Endodermal cell (in vitro differentiated cells): ENCODE measurements around the gene VTI1A. TPM values are rescaled to one million over a fixed set of nuclear protein-coding genes. Genes with fewer than 3 reads are reported as not detected.

Experiments used
- DNase-seq: peaks from one replicate; pipeline ENCODE4 v3.0.0-alpha.2; 2017
- H3K27ac ChIP-seq: 2 replicates; pipeline ENCODE4 v1.5.1; 2013; ENCODE audit warnings: mild to moderate bottlenecking, low read depth, low read length, moderate library complexity
- H3K27me3 ChIP-seq: 2 replicates; pipeline ENCODE4 v1.6.1; 2013; ENCODE audit warnings: mild to moderate bottlenecking, low read length, moderate library complexity; ENCODE audit not compliant: insufficient read depth, control insufficient read depth, poor library complexity, severe bottlenecking
- H3K36me3 ChIP-seq: 2 replicates; pipeline ENCODE4 v1.7.0; 2013; ENCODE audit warnings: mild to moderate bottlenecking, low read length, moderate library complexity; ENCODE audit not compliant: control insufficient read depth, insufficient read depth
- H3K4me1 ChIP-seq: one replicate; pipeline ENCODE4 v1.7.0; 2013; ENCODE audit warnings: low read length; ENCODE audit not compliant: control insufficient read depth, insufficient read depth
- H3K4me3 ChIP-seq: 2 replicates; pipeline ENCODE4 v1.5.1; 2013; ENCODE audit warnings: mild to moderate bottlenecking, low read length, moderate library complexity
- H3K9ac ChIP-seq: 2 replicates; pipeline ENCODE4 v1.6.1; 2013; ENCODE audit warnings: mild to moderate bottlenecking, low read length, moderate library complexity; ENCODE audit not compliant: poor library complexity, severe bottlenecking; ENCODE audit errors: extremely low read depth
- H3K9me3 ChIP-seq: 2 replicates; pipeline ENCODE4 v1.6.1; 2013; ENCODE audit warnings: mild to moderate bottlenecking, low read length, moderate library complexity; ENCODE audit not compliant: control insufficient read depth
- H3K27ac Mint-ChIP-seq: 2 replicates; pipeline ENCODE4 v1.8.0; 2020; ENCODE audit warnings: mixed read lengths
- H3K27me3 Mint-ChIP-seq: 2 replicates; pipeline ENCODE4 v1.8.0; 2021; ENCODE audit warnings: mild to moderate bottlenecking, mixed read lengths; ENCODE audit not compliant: insufficient read depth
- H3K36me3 Mint-ChIP-seq: 2 replicates; pipeline ENCODE4 v1.8.0; 2020; ENCODE audit warnings: low read depth, mixed read lengths
- H3K4me1 Mint-ChIP-seq: 2 replicates; pipeline ENCODE4 v1.8.0; 2020; ENCODE audit warnings: mixed read lengths
- H3K4me3 Mint-ChIP-seq: 2 replicates; pipeline ENCODE4 v1.8.0; 2020; ENCODE audit warnings: mild to moderate bottlenecking, moderate library complexity, mixed read lengths
- H3K9me3 Mint-ChIP-seq: 2 replicates; pipeline ENCODE4 v1.8.0; 2020; ENCODE audit warnings: mild to moderate bottlenecking, mixed read lengths
- whole genome bisulfite sequencing, 2 experiments: methylation state at CpG; one replicate each; pipeline versions ENCODE4 v1.1.5 to v1.1.7; 2013; ENCODE audit warnings: missing lambda C conversion rate in 2 of 2, mixed read lengths in 1 of 2; ENCODE audit not compliant: insufficient coverage in 1 of 2, insufficient read length in 1 of 2; 5-methylcytosine and 5-hydroxymethylcytosine counted together
- total RNA-seq, 2 donors: library from RNA; stranded (reverse); fragmentation: NEBNext Ultra II Directional in 1 of 2; extraction: Animal tissue kit (Norgen Biotek cat#: 25700) in 1 of 2; gene quantifications; 2 replicates in 1 of 2; 3 replicates in 1 of 2; pipeline ENCODE4 v1.2.1, GENCODE V29; 2021
- TF ChIP-seq, protein P1 (sequence below): fragments of 200-600 bp; sonication (generic); conservative IDR thresholded peaks from 2 replicates; pipeline ENCODE4 v1.5.0; 2021; ENCODE audit warnings: antibody characterized with exemption, mild to moderate bottlenecking

The VTI1A gene
- total RNA-seq, 2 donors from 2014 or later, result 27.0 to 29.9 TPM

GRCh38 chr10:112454910-112455779, 8.1 kb downstream of the VTI1A start:
- Mint-ChIP-seq H3K27ac (no peak overlapping the region), H3K4me3 (no peak overlapping the region), H3K4me1 (no peaks in the 10 kb centered on the region), H3K9me3 (peaks cover 20% of the 10 kb centered on the region), H3K36me3 (peaks cover 17% of the 10 kb centered on the region), H3K27me3 (no peaks in the 10 kb centered on the region)
- Histone ChIP-seq H3K9me3 (peaks cover 9% of the 10 kb centered on the region), H3K9ac (no peak overlapping the region), H3K27ac (no peak overlapping the region), H3K27me3 (no peaks in the 10 kb centered on the region), H3K4me1 (no peaks in the 10 kb centered on the region), H3K36me3 (peaks cover 6% of the 10 kb centered on the region), H3K4me3 (no peak overlapping the region)
- no peak for DNase-seq
- WGBS, 2 experiments, result 94 to 100% methylated on average over 1 of the region's 3 CpGs
- TF ChIP-seq, protein P1, sequence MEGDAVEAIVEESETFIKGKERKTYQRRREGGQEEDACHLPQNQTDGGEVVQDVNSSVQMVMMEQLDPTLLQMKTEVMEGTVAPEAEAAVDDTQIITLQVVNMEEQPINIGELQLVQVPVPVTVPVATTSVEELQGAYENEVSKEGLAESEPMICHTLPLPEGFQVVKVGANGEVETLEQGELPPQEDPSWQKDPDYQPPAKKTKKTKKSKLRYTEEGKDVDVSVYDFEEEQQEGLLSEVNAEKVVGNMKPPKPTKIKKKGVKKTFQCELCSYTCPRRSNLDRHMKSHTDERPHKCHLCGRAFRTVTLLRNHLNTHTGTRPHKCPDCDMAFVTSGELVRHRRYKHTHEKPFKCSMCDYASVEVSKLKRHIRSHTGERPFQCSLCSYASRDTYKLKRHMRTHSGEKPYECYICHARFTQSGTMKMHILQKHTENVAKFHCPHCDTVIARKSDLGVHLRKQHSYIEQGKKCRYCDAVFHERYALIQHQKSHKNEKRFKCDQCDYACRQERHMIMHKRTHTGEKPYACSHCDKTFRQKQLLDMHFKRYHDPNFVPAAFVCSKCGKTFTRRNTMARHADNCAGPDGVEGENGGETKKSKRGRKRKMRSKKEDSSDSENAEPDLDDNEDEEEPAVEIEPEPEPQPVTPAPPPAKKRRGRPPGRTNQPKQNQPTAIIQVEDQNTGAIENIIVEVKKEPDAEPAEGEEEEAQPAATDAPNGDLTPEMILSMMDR, result no peak

DNA sequence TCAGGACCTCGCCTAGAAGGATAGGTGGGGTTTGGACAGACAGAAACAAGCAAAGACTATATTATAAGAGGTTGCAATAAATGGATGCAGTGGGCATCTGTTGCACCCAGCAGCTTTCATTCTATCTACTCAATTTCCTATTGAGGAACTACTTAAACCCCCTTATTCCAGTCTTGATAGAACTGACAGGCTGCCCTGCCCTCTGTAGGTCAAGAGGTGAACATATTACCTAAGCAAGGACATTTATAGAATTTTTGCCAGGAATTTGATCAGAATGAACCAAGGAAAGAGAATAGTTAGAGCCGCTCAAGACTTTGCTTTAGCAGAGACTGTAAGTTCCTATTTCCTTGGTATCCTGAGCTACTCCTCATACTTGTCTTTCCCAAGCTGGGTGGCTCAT, 9.5 kb downstream of the VTI1A start:
- no peaks in the 10 kb centered on the region for H3K4me1 Mint-ChIP-seq
- WGBS, 2 experiments, result 90 to 95% methylated on average over 2 of the region's 2 CpGs
- H3K27me3 Mint-ChIP-seq, result no peaks in the 10 kb centered on the region
- TF ChIP-seq, protein P1, result peak; percentile 67
- no peak overlapping the region for H3K27ac ChIP-seq
- no peak overlapping the region for H3K4me3 Mint-ChIP-seq
- peaks cover 17% of the 10 kb centered on the region for H3K36me3 Mint-ChIP-seq
- peak; percentile 52 for DNase-seq
- H3K9ac ChIP-seq, result no peak overlapping the region
- H3K4me3 ChIP-seq, result no peak overlapping the region
- H3K27me3 ChIP-seq, result no peaks in the 10 kb centered on the region
- peaks cover 9% of the 10 kb centered on the region for H3K9me3 ChIP-seq
- peaks cover 20% of the 10 kb centered on the region for H3K9me3 Mint-ChIP-seq
- no peaks in the 10 kb centered on the region for H3K4me1 ChIP-seq
- H3K36me3 ChIP-seq, result peaks cover 9% of the 10 kb centered on the region
- no peak overlapping the region for H3K27ac Mint-ChIP-seq

DNA sequence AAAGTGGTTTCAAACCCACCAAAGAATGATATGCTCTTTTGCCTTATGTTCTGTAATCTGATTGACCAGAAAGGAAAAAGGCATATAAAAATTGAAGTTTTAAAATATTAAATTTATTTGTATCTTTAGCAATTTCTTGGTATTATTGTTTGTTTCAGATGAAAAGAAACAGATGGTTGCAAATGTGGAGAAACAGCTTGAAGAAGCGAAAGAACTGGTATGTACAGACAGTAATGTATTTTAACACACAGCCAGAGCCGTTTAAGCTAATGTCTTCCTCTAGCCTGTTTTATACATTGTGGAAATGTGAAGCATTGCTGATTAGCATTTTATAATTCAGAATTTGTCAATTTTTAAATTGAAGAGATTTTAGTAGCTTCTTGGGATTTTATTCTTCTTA, 13.4 kb downstream of the VTI1A start:
- WGBS, 2 experiments, result 70 to 98% methylated on average over 2 of the region's 2 CpGs

More for the DNA sequence above, 13.4 kb downstream of the VTI1A start:
- Mint-ChIP-seq H3K36me3 (peaks cover 28% of the 10 kb centered on the region), H3K27ac (no peak overlapping the region), H3K27me3 (no peaks in the 10 kb centered on the region), H3K4me1 (no peaks in the 10 kb centered on the region), H3K4me3 (no peak overlapping the region), H3K9me3 (peaks cover 3% of the 10 kb centered on the region)
- DNase-seq, result no peak
- Histone ChIP-seq H3K36me3 (peaks cover 33% of the 10 kb centered on the region), H3K4me1 (no peaks in the 10 kb centered on the region), H3K27me3 (no peaks in the 10 kb centered on the region), H3K4me3 (no peak overlapping the region), H3K9me3 (peaks cover 9% of the 10 kb centered on the region), H3K9ac (no peak overlapping the region), H3K27ac (no peak overlapping the region)
- TF ChIP-seq, protein P1, result no peak
